GM12878 (cell line): ENCODE measurements around the gene PPIL3. TPM values are rescaled to one million over a fixed set of nuclear protein-coding genes. Genes with fewer than 3 reads are reported as not detected.
A peak's percentile ranks its signal among the peaks of the same experiment; 100 is the strongest.

ENCODE experiments used
- BCL11A ChIP-seq: IDR thresholded peaks from 2 replicates; pipeline ENCODE4 v1.6.1; 2011; ENCODE audit warnings: low read depth, low read length
- E4F1 ChIP-seq: fragments of 450-650 bp; IDR thresholded peaks from 2 replicates; pipeline ENCODE4 v1.6.1; 2018; ENCODE audit warnings: borderline replicate concordance, mild to moderate bottlenecking; ENCODE audit not compliant: partially characterized antibody
- FOXK2 ChIP-seq: fragments of 450-650 bp; IDR thresholded peaks from 2 replicates; pipeline ENCODE4 v1.6.1; 2017; ENCODE audit warnings: mild to moderate bottlenecking, moderate library complexity
- LARP7 ChIP-seq: fragments of 450-650 bp; IDR thresholded peaks from 2 replicates; pipeline ENCODE4 v1.6.1; 2017; ENCODE audit warnings: mild to moderate bottlenecking
- MLLT1 ChIP-seq: fragments of 450-650 bp; IDR thresholded peaks from 2 replicates; pipeline ENCODE4 v1.6.1; 2016; ENCODE audit warnings: mild to moderate bottlenecking
- MTA3 ChIP-seq: IDR thresholded peaks from 2 replicates; pipeline ENCODE4 v1.6.1; 2012; ENCODE audit warnings: low read length, inconsistent platforms, borderline replicate concordance
- MXI1 ChIP-seq: fragments of 150-350 bp; IDR thresholded peaks from 2 replicates; pipeline ENCODE4 v1.6.1; 2011; ENCODE audit warnings: low read depth, mild to moderate bottlenecking, inconsistent platforms, low read length, improper control_type of control experiment
- PKNOX1 ChIP-seq: fragments of 450-650 bp; IDR thresholded peaks from 2 replicates; pipeline ENCODE4 v1.6.1; 2016; ENCODE audit warnings: mild to moderate bottlenecking
- RELA ChIP-seq: fragments of 450-650 bp; IDR thresholded peaks from 2 replicates; pipeline ENCODE4 v1.8.0; 2014; ENCODE audit warnings: borderline replicate concordance; ENCODE audit not compliant: partially characterized antibody
- RUNX3 ChIP-seq: IDR thresholded peaks from 2 replicates; pipeline ENCODE4 v1.6.1; 2012; ENCODE audit warnings: low read length, inconsistent platforms
- YY1 ChIP-seq: IDR thresholded peaks from 2 replicates; pipeline ENCODE4 v1.6.1; 2011; ENCODE audit warnings: low read depth, mild to moderate bottlenecking, low read length
- ZNF24 ChIP-seq: fragments of 450-650 bp; IDR thresholded peaks from 2 replicates; pipeline ENCODE4 v1.6.1; 2017; ENCODE audit warnings: antibody characterized with exemption, mild to moderate bottlenecking
- polyA plus RNA-seq, 11 experiments: library from polyadenylated mRNA; depleted of rRNA in 4 of 11; unstranded in 6 of 11; stranded (reverse) in 5 of 11; fragments of >200 nt; fragmentation: Nextera tagmentation in 4 of 11; fragmentation: Illumina TruSeq in 1 of 11; extraction: Ambion mirVana in 4 of 11; extraction: Trizol in 1 of 11; gene quantifications; 1 replicate in 1 of 11; 2 replicates in 10 of 11; pipeline versions ENCODE4 v1.2.1 to v1.2.3, GENCODE V29; 2011 to 2016; ENCODE audit warnings: inconsistent platforms in 2 of 11, missing spikeins in 2 of 11, low read depth in 1 of 11
- total RNA-seq, 4 experiments: library from RNA; depleted of rRNA in 3 of 4; stranded (reverse); fragments of >200 nt in 3 of 4; fragmentation: Illumina TruSeq in 1 of 4; extraction: Trizol in 1 of 4; gene quantifications; 2 replicates each; pipeline versions ENCODE4 v1.2.1 to v1.2.3, GENCODE V29; 2013 to 2021
- TF ChIP-seq, protein P1 (sequence below): fragments of 450-650 bp; IDR thresholded peaks from 2 replicates; pipeline ENCODE4 v1.6.1; 2016; ENCODE audit warnings: mild to moderate bottlenecking, moderate library complexity, borderline replicate concordance
- TF ChIP-seq, protein P2 (sequence below): fragments of 450-650 bp; IDR thresholded peaks from 2 replicates; pipeline ENCODE4 v1.6.1; 2017; ENCODE audit warnings: antibody characterized with exemption, mild to moderate bottlenecking, moderate library complexity

PPIL3 gene
- total and polyA plus RNA-seq, 10 of the 15 experiments (the other 5 are each of a cell fraction or from before 2014, with no cell fraction given) = 33.8 to 176 (median 59.1) TPM

DNA sequence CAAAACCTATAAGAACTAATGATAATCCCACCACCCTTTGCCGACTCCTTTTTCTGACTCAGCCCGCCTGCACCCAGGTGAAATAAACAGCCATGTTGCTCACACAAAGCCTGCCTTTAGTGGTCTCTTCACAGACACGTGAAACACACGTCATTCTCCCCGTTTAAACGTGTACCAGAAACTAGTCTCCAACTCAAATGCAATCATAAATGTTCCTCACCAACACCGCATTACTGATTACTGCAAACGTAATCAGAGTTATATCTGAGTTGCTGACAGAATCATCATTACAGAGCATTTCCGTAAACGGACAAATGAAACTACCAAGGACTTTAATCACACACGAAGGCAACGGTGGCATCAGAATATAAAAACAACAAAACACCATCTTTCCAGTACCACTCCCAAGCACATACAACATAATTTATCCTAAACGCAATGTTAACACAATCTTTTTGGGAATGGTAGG, 26.3 kb downstream of the PPIL3 start (continued):
- peak; percentile 82; the same call in 1 of the 2 replicates for TF ChIP-seq MXI1
- peak; percentile 11; the same call in 1 of the 2 replicates for TF ChIP-seq RUNX3
- TF ChIP-seq, protein P1, sequence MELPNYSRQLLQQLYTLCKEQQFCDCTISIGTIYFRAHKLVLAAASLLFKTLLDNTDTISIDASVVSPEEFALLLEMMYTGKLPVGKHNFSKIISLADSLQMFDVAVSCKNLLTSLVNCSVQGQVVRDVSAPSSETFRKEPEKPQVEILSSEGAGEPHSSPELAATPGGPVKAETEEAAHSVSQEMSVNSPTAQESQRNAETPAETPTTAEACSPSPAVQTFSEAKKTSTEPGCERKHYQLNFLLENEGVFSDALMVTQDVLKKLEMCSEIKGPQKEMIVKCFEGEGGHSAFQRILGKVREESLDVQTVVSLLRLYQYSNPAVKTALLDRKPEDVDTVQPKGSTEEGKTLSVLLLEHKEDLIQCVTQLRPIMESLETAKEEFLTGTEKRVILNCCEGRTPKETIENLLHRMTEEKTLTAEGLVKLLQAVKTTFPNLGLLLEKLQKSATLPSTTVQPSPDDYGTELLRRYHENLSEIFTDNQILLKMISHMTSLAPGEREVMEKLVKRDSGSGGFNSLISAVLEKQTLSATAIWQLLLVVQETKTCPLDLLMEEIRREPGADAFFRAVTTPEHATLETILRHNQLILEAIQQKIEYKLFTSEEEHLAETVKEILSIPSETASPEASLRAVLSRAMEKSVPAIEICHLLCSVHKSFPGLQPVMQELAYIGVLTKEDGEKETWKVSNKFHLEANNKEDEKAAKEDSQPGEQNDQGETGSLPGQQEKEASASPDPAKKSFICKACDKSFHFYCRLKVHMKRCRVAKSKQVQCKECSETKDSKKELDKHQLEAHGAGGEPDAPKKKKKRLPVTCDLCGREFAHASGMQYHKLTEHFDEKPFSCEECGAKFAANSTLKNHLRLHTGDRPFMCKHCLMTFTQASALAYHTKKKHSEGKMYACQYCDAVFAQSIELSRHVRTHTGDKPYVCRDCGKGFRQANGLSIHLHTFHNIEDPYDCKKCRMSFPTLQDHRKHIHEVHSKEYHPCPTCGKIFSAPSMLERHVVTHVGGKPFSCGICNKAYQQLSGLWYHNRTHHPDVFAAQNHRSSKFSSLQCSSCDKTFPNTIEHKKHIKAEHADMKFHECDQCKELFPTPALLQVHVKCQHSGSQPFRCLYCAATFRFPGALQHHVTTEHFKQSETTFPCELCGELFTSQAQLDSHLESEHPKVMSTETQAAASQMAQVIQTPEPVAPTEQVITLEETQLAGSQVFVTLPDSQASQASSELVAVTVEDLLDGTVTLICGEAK = no peak
- peak; percentile 22; the same call in 1 of the 2 replicates for TF ChIP-seq PKNOX1
- peak; percentile 60 for TF ChIP-seq RELA
- TF ChIP-seq BCL11A = no peak
- TF ChIP-seq LARP7 = 0 out of 2 replicates have a peak, but pooled peaks have one; percentile 37
- no peak for TF ChIP-seq MTA3
- peak; percentile 72; the same call in 1 of the 2 replicates for TF ChIP-seq MLLT1
- TF ChIP-seq FOXK2 = peak; percentile 50
- TF ChIP-seq, protein P2, sequence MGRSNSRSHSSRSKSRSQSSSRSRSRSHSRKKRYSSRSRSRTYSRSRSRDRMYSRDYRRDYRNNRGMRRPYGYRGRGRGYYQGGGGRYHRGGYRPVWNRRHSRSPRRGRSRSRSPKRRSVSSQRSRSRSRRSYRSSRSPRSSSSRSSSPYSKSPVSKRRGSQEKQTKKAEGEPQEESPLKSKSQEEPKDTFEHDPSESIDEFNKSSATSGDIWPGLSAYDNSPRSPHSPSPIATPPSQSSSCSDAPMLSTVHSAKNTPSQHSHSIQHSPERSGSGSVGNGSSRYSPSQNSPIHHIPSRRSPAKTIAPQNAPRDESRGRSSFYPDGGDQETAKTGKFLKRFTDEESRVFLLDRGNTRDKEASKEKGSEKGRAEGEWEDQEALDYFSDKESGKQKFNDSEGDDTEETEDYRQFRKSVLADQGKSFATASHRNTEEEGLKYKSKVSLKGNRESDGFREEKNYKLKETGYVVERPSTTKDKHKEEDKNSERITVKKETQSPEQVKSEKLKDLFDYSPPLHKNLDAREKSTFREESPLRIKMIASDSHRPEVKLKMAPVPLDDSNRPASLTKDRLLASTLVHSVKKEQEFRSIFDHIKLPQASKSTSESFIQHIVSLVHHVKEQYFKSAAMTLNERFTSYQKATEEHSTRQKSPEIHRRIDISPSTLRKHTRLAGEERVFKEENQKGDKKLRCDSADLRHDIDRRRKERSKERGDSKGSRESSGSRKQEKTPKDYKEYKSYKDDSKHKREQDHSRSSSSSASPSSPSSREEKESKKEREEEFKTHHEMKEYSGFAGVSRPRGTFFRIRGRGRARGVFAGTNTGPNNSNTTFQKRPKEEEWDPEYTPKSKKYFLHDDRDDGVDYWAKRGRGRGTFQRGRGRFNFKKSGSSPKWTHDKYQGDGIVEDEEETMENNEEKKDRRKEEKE = no peak
- peak; percentile 72 for TF ChIP-seq YY1
- TF ChIP-seq ZNF24 = no peak
- TF ChIP-seq E4F1 = no peak
- TF ChIP-seq, all 136 proteins: peak for 23
